HG03103 (cell line): ENCODE data around the gene LOC128125822.
A peak's percentile ranks its signal among the peaks of the same experiment; 100 is the strongest.
"Not testable (repeated sequence)": the region's sequence is repeated elsewhere in the genome, so short reads cannot be mapped to it uniquely, and the experiment has no call there.

ENCODE experiments used
- ATAC-seq: cut with Tn5 transposase; IDR thresholded peaks from one replicate; pipeline ENCODE4 v1.9.1; 2021; ENCODE audit warnings: low read depth; ENCODE audit not compliant: unreplicated experiment

Gene LOC128125822

GRCh38 chr6:63579937-63580703, 7.8 kb downstream of the LOC128125822 start:
- no peak for ATAC-seq

GRCh38 chr6:63580704-63580961, 8.4 kb downstream of the LOC128125822 start:
- no peak for ATAC-seq

- ATAC-seq, result no peak
Measured at GRCh38 chr6:63581355-63582013, 9.2 kb downstream of the LOC128125822 start.

GRCh38 chr6:63582579-63583231, 10.4 kb downstream of the LOC128125822 start:
- no peak for ATAC-seq

GRCh38 chr6:63584125-63584514, 11.8 kb downstream of the LOC128125822 start:
- no peak for ATAC-seq

GRCh38 chr6:63584566-63584965, 12.3 kb downstream of the LOC128125822 start:
- no peak for ATAC-seq

- not testable (repeated sequence) for ATAC-seq
Measured at GRCh38 chr6:63585652-63586051, 13.4 kb downstream of the LOC128125822 start.

- ATAC-seq, result no peak
Measured at GRCh38 chr6:63589952-63590411, 17.7 kb downstream of the LOC128125822 start.

- no peak for ATAC-seq
Measured at GRCh38 chr6:63592886-63593285, 20.6 kb downstream of the LOC128125822 start.

GRCh38 chr6:63597141-63598048, 25.1 kb downstream of the LOC128125822 start:
- no peak for ATAC-seq

- ATAC-seq, result peak; percentile 100
Measured at GRCh38 chr6:63598049-63599036, 26.1 kb downstream of the LOC128125822 start.

- no peak for ATAC-seq
Measured at GRCh38 chr6:63599243-63599642, 27.0 kb downstream of the LOC128125822 start.

- ATAC-seq, result no peak
Measured at GRCh38 chr6:63600136-63600535, 27.9 kb downstream of the LOC128125822 start.

- no peak for ATAC-seq
Measured at GRCh38 chr6:63609231-63609630, 37.0 kb downstream of the LOC128125822 start.

GRCh38 chr6:63610944-63611343, 38.7 kb downstream of the LOC128125822 start:
- no peak for ATAC-seq

GRCh38 chr6:63611560-63611959, 39.3 kb downstream of the LOC128125822 start:
- ATAC-seq, result no peak

- ATAC-seq, result no peak
Measured at GRCh38 chr6:63615590-63615989, 43.3 kb downstream of the LOC128125822 start.
